ENCODE data around the gene GRM3. TPM values are rescaled to one million over a fixed set of nuclear protein-coding genes. Genes with fewer than 3 reads are reported as not detected.

GRM3 gene
- total and polyA plus RNA-seq, 5 experiments from 2014 or later: not detected

DNA sequence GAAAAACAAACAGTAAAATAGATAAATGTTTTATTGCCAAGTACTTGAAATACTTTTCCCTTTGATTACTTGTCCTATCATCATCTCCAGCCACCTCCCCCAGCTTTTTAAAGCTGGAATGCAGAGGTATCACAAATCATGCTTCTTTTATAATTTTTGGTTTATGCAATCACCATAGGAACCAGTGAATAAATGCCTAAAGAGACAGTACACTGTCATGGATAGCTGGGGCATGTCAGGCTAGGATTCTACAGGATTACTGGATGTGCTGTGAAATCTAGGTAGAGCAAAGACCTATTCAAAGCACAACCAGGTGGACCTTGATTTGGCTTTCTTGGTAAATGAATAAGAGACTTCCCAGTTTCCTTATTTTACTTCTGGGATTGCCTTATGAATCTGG is 257.2 kb downstream of the GRM3 start:
- H3K27me3 Mint-ChIP-seq: peaks cover 0 to 5% (median 3%) of the 10 kb centered on the region in 5 donors
- POLR2A ChIA-PET: no interaction called here
- ATAC-seq (no peak), DNase-seq (no peak)
- H3K4me3 Mint-ChIP-seq: no peak overlapping the region
- H3K9me3 Mint-ChIP-seq: no peaks in the 10 kb centered on the region
- H3K36me3 Mint-ChIP-seq: peaks cover 0 to 15% (median 0%) of the 10 kb centered on the region in 3 donors
- H3K4me1 Mint-ChIP-seq: no peaks in the 10 kb centered on the region
- no peak overlapping the region for H3K27ac Mint-ChIP-seq

DNA sequence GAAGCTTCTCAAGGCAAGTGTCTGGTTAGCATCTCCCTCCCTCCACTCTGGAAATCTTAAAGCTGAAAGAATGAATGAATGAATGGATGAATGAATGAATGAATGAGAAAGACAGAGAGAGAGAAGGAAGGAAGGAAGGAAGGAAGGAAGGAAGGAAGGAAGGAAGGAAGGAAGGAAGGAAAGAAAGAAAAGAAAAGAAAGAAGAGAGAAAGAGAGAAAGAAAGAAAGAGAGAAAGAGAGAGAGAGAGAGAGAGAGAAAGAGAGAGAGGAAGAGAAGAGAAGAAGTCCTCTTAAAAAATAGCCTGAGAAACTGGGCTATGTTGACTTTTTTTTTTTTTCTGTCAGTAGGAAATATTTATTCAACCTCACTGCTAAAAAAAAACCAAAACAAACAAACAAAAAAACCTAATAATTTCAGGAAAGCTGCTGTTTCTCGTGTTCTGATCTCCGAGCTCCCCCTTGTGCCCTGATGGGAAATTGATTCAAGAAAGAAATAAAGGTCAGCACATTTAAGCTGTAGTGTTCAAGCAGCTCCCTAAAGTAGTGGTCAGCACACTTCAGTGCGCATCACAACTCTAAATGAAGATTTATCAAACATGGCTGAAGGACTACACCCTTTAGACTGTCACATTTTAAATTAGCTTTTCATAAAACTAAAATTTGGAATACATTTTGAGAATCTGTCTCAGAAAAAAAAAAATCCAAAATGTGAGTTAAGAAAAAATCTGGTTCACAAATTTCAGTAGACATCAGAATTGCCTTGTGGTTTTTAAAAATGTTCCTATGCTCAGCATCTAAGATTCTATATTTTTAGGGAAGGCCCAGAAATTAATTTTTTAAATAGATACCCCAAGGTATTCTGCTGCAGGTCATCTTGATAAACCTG is 261.5 kb downstream of the GRM3 start:
- POLR2A ChIA-PET: no interaction called here
- Mint-ChIP-seq H3K4me3 (no peak overlapping the region), H3K27me3 (peaks cover 0 to 5% (median 5%) of the 10 kb centered on the region in 5 donors), H3K9me3 (no peaks in the 10 kb centered on the region), H3K4me1 (no peaks in the 10 kb centered on the region), H3K36me3 (peaks cover 0 to 12% (median 0%) of the 10 kb centered on the region in 3 donors), H3K27ac (no peak overlapping the region)
- ATAC-seq (no peak), DNase-seq (no peak)

DNA sequence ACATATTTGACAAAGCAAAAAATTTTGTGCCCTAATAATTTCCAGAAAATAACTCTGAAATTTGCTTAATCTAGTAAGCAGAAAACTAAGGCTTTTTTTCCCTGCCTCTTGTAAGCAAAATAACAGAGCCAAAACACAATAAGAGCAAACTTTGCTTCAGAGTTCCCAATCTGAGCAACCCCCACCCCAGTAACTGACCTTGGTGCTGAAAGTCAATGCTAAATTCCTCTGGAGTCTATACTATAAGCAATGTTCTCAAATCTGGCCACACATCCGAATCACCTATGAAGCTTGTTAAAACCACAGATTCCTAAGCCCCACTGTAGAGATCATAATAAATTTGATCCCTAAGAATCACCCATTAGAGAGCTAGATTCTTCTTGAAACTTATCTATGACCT is 265.2 kb downstream of the GRM3 start:
- H3K9me3 Mint-ChIP-seq: no peaks in the 10 kb centered on the region
- H3K36me3 Mint-ChIP-seq: peaks cover 0 to 22% (median 0%) of the 10 kb centered on the region in 3 donors
- POLR2A ChIA-PET: interaction anchor here (1.0 kb wide), 1 partner anchor 243 kb away, joined by 3 read pairs; the partner anchor contains the start of gene DMTF1
- ATAC-seq (no peak), DNase-seq (no peak)
- peaks cover 0 to 5% (median 2%) of the 10 kb centered on the region in 5 donors for H3K27me3 Mint-ChIP-seq
- H3K4me3 Mint-ChIP-seq: no peak overlapping the region
- no peaks in the 10 kb centered on the region for H3K4me1 Mint-ChIP-seq
- no peak overlapping the region for H3K27ac Mint-ChIP-seq

DNA sequence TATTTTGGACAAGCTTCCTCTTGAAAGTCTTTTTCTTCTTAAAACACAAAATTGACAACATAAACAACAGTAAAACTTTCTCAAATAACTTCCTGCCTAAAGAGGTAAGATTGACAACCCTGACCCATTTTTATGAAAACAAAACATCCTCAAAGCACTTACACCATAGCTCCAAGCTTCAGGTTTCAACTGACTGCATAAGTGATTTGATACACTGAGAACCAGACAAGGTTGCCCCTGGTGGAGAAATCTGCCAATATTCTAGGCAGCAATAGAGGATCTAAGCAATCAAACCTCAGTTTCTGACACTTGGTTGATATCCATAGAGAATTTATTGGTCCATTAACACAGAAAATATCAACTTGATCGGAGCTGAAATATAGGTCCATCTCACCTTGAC is 267.9 kb downstream of the GRM3 start:
- Mint-ChIP-seq H3K9me3 (no peaks in the 10 kb centered on the region), H3K36me3 (peaks cover 0 to 19% (median 0%) of the 10 kb centered on the region in 3 donors), H3K4me3 (no peak overlapping the region), H3K4me1 (no peaks in the 10 kb centered on the region), H3K27me3 (peaks cover 0 to 2% (median 0%) of the 10 kb centered on the region in 5 donors), H3K27ac (no peak overlapping the region)
- DNase-seq (no peak), ATAC-seq (no peak)
- POLR2A ChIA-PET: no interaction called here

DNA sequence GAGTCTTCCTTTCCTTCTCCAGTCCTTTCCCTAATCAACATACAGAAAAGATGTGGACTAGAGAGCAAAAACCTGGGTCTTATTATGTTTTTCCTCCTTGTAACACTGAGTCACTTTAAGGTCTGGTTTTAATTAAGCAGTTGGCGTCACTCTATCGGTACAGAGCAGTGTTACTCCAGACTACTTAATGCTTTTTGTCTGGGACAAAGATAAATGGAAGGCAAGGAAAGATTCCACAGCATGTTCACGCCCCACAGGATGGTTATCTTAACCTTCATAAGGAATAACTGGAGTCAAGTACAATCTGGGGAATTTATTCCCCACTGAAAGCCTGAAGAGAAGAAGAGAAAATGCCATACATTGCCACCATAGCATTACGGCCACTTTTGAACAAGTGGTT is 270.0 kb downstream of the GRM3 start:
- H3K9me3 Mint-ChIP-seq: no peaks in the 10 kb centered on the region
- H3K27ac Mint-ChIP-seq: no peak overlapping the region
- POLR2A ChIA-PET: no interaction called here
- peaks cover 0 to 1% (median under 1%) of the 10 kb centered on the region in 5 donors for H3K27me3 Mint-ChIP-seq
- no peaks in the 10 kb centered on the region for H3K4me1 Mint-ChIP-seq
- no peak overlapping the region for H3K4me3 Mint-ChIP-seq
- ATAC-seq: no peak
- no peak for DNase-seq
- H3K36me3 Mint-ChIP-seq: peaks cover 0 to 18% (median 0%) of the 10 kb centered on the region in 3 donors

Measured in naive thymus-derived CD8-positive, alpha-beta T cell (primary cell).